ENCODE results near the gene IFT52.
A peak's percentile ranks its signal among the peaks of the same experiment; 100 is the strongest.
"Not testable (repeated sequence)": the region's sequence is repeated elsewhere in the genome, so short reads cannot be mapped to it uniquely, and the experiment has no call there.

Gene IFT52

DNA sequence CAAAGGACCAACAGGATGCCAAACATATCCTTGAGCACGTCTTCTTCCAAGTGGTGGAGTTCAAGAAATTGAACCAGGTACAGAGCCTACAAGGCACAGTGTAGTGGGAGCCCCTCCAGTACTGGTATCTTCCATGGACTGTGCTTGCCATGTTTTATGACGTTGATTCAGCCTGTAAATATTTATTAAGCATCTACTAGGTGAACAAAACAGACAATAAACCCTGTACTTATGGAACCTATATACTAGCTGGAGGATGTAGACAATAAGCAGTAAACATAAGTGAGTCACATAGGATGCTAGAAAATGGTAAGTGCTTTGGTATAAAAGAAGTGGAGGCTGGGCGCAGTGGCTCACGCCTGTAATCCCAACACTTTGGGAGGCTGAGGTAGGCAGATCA is 51.8 kb downstream of the IFT52 start:
- WGBS (ENCODE audit: insufficient coverage, insufficient read length) = no CpG with 5 or more reads among the region's 4 CpGs
- Histone ChIP-seq H3K36me3 (ENCODE audit: control insufficient read depth, insufficient read depth, low read length) (peaks cover 5% of the 10 kb centered on the region; the same call in 1 of the 2 replicates), H3K9me3 (ENCODE audit: control insufficient read depth, insufficient read depth, low read length) (no peaks in the 10 kb centered on the region), H3K4me1 (ENCODE audit: control insufficient read depth, insufficient read depth, low read length) (no peaks in the 10 kb centered on the region), H3K27ac (ENCODE audit: low read length) (no peak overlapping the region), H3K27me3 (ENCODE audit: control insufficient read depth, insufficient read depth, low read length) (no peaks in the 10 kb centered on the region), H3K4me3 (ENCODE audit: low read length) (no peak overlapping the region)
- no peak for DNase-seq (ENCODE audit: low read depth, low spot score)

DNA sequence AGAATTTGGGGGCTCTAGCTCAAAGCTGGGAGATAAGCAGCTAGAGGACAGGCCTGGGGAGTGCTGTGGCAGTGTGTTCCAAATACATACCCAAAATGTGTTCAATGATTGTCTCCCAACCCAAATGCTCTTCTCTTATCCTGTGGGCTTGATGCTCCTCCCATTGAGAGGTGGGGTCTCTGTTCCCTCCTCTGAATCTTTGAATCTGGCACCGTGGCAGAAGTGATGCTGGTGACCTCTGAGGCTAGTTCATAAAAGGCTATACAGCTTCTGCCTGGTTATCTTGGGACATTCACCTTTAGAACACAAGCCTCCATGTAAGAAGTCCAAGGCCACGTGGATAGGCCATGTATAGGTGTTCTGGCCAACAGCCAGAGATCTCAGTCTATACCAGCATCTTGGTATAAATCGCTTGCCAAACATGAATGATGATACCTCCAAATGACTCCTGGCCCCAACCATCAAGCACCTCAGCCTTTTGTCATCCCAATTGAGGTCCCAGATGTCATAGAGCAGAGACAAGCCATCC is 60.3 kb downstream of the IFT52 start:
- Histone ChIP-seq H3K4me1 (ENCODE audit: control insufficient read depth, insufficient read depth, low read length) (no peaks in the 10 kb centered on the region), H3K36me3 (ENCODE audit: control insufficient read depth, insufficient read depth, low read length) (no peaks in the 10 kb centered on the region), H3K9me3 (ENCODE audit: control insufficient read depth, insufficient read depth, low read length) (no peaks in the 10 kb centered on the region), H3K27ac (ENCODE audit: low read length) (no peak overlapping the region), H3K4me3 (ENCODE audit: low read length) (no peak overlapping the region), H3K27me3 (ENCODE audit: control insufficient read depth, insufficient read depth, low read length) (no peaks in the 10 kb centered on the region)
- no CpG with 5 or more reads among the region's 3 CpGs for WGBS (ENCODE audit: insufficient coverage, insufficient read length)
- DNase-seq (ENCODE audit: low read depth, low spot score) = no peak

DNA sequence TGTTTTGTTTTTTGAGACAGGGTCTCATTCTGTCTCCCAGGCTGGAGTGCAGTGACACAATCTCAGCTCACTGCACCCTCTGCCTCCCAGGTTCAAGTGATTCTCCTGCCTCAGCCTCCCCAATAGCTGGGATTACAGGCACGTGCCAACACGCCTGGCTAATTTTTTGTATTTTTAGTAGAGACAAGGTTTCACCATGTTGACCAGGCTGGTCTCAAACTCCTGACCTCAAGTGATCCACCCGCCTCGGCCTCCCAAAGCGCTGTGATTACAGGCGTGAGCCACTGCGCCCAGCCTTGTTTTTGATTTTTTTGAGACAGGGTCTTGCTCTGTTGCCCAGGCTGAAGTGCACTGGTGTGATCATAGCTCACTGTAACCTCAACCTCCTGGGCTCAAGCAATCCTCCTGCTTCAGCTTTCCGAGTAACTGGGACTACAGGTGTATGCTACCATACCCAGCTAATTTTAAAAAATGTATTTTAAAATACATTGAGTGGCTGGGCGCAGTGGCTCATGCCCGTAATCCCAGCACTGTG is 61.0 kb downstream of the IFT52 start:
- not testable (repeated sequence) for H3K4me3 ChIP-seq (ENCODE audit: low read length); H3K9me3 ChIP-seq (ENCODE audit: control insufficient read depth, insufficient read depth, low read length); DNase-seq (ENCODE audit: low read depth, low spot score); H3K4me1 ChIP-seq (ENCODE audit: control insufficient read depth, insufficient read depth, low read length); H3K36me3 ChIP-seq (ENCODE audit: control insufficient read depth, insufficient read depth, low read length); H3K27ac ChIP-seq (ENCODE audit: low read length); H3K27me3 ChIP-seq (ENCODE audit: control insufficient read depth, insufficient read depth, low read length)
- no CpG with 5 or more reads among the region's 10 CpGs for WGBS (ENCODE audit: insufficient coverage, insufficient read length)

DNA sequence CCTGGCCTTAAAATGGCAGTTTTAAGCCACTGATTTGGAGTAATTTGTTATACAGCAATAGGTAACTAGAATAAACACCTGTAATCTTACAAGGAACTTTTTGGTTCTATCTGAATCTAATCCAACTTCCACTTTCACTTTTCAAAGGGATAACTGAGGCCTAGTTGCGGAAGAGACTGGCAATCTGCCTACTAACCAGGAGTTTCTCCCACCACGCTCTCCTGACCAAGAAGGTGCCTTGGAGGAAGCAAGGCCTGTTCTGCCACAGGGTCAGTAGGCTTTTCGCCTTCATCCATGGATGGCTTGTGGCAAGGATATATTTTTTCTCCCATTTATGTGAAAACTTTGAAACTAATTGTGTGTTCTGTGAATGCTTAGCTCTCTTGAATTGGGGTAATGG is 63.2 kb downstream of the IFT52 start:
- Histone ChIP-seq H3K4me1 (ENCODE audit: control insufficient read depth, insufficient read depth, low read length) (no peaks in the 10 kb centered on the region), H3K36me3 (ENCODE audit: control insufficient read depth, insufficient read depth, low read length) (no peaks in the 10 kb centered on the region), H3K9me3 (ENCODE audit: control insufficient read depth, insufficient read depth, low read length) (no peaks in the 10 kb centered on the region), H3K27me3 (ENCODE audit: control insufficient read depth, insufficient read depth, low read length) (no peaks in the 10 kb centered on the region), H3K4me3 (ENCODE audit: low read length) (no peak overlapping the region), H3K27ac (ENCODE audit: low read length) (no peak overlapping the region)
- no peak for DNase-seq (ENCODE audit: low read depth, low spot score)
- WGBS (ENCODE audit: insufficient coverage, insufficient read length) = no CpG with 5 or more reads among the region's 3 CpGs

DNA sequence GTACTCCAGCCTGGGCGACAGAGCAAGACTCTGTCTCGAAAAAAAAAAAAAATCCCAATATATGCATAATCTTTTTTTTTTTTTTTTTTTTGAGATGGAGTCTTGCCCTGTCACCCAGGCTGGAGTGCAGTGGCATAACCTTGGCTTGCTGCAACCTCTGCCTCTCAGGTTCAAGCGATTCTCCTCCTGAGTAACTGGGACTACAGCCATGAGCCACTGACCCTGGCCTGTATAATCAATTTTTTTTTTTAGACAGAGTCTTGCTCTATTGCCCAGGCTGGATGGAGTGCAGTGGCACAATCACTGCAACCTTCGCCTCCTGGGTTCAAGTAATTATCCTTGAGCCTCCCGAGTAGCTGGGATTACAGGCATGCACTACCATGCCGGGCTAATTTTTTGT is 64.4 kb downstream of the IFT52 start:
- not testable (repeated sequence) for H3K36me3 ChIP-seq (ENCODE audit: control insufficient read depth, insufficient read depth, low read length); H3K4me1 ChIP-seq (ENCODE audit: control insufficient read depth, insufficient read depth, low read length); H3K27ac ChIP-seq (ENCODE audit: low read length); DNase-seq (ENCODE audit: low read depth, low spot score); H3K27me3 ChIP-seq (ENCODE audit: control insufficient read depth, insufficient read depth, low read length); H3K9me3 ChIP-seq (ENCODE audit: control insufficient read depth, insufficient read depth, low read length); H3K4me3 ChIP-seq (ENCODE audit: low read length)
- WGBS (ENCODE audit: insufficient coverage, insufficient read length) = no CpG with 5 or more reads among the region's 6 CpGs

DNA sequence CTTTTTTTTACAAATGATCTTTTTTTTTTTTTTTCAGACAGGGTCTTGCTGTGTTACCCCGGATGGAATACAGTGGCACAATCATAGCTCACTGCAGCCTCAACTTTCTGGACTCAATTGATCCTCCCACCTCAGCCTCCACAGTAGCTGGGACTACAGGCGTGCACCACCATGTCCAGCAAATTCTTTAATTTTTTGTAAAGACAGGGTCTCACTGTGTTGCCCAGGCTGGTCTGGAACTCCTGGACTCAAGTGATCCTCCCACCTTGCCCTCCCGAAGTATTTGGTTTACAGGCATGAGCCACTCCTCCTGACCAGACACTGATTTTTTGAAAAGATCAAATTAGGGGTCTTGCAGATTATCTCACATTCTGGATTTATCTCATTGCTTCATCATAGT is 65.2 kb downstream of the IFT52 start:
- Histone ChIP-seq H3K4me3 (ENCODE audit: low read length) (no peak overlapping the region), H3K27me3 (ENCODE audit: control insufficient read depth, insufficient read depth, low read length) (no peaks in the 10 kb centered on the region), H3K9me3 (ENCODE audit: control insufficient read depth, insufficient read depth, low read length) (no peaks in the 10 kb centered on the region), H3K27ac (ENCODE audit: low read length) (no peak overlapping the region), H3K36me3 (ENCODE audit: control insufficient read depth, insufficient read depth, low read length) (no peaks in the 10 kb centered on the region), H3K4me1 (ENCODE audit: control insufficient read depth, insufficient read depth, low read length) (no peaks in the 10 kb centered on the region)
- no peak for DNase-seq (ENCODE audit: low read depth, low spot score)
- WGBS (ENCODE audit: insufficient coverage, insufficient read length) = no CpG with 5 or more reads among the region's 3 CpGs

DNA sequence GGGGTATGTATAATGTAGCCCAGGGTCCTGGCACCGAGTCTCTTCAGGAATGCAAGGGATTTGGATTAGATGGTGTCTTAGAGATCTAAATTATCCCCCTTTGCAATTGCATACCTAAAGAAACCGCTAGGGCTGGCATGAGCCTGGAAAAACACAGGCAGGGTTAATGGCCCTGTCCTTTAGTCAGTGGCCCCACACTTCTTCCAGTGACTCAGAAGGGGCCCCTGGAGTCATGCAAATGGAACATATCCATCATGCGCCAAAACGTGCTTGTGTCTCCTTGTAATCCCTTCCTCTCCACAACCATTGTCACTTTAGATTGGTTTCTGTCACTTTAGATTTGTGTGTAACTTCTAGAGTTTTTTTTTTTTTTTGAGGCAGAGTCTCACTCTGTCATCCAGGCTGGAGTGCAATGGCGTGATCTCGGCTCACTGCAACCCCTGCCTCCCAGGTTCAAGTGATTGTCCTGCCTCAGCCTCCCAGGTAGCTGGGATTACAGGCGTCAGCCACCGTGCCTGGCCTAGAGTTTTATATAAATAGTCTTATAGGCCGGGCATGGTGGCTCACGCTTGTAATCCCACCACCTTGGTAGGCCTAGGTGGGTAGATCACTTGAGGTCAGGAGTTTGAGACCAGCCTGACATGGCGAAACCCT is 67.5 kb downstream of the IFT52 start:
- Histone ChIP-seq H3K36me3 (ENCODE audit: control insufficient read depth, insufficient read depth, low read length) (no peaks in the 10 kb centered on the region), H3K27ac (ENCODE audit: low read length) (no peak overlapping the region), H3K4me3 (ENCODE audit: low read length) (peak overlapping the region; percentile 85; the same call in 1 of the 2 replicates), H3K4me1 (ENCODE audit: control insufficient read depth, insufficient read depth, low read length) (no peaks in the 10 kb centered on the region), H3K27me3 (ENCODE audit: control insufficient read depth, insufficient read depth, low read length) (no peaks in the 10 kb centered on the region), H3K9me3 (ENCODE audit: control insufficient read depth, insufficient read depth, low read length) (no peaks in the 10 kb centered on the region)
- no CpG with 5 or more reads among the region's 11 CpGs for WGBS (ENCODE audit: insufficient coverage, insufficient read length)
- no peak for DNase-seq (ENCODE audit: low read depth, low spot score)

DNA sequence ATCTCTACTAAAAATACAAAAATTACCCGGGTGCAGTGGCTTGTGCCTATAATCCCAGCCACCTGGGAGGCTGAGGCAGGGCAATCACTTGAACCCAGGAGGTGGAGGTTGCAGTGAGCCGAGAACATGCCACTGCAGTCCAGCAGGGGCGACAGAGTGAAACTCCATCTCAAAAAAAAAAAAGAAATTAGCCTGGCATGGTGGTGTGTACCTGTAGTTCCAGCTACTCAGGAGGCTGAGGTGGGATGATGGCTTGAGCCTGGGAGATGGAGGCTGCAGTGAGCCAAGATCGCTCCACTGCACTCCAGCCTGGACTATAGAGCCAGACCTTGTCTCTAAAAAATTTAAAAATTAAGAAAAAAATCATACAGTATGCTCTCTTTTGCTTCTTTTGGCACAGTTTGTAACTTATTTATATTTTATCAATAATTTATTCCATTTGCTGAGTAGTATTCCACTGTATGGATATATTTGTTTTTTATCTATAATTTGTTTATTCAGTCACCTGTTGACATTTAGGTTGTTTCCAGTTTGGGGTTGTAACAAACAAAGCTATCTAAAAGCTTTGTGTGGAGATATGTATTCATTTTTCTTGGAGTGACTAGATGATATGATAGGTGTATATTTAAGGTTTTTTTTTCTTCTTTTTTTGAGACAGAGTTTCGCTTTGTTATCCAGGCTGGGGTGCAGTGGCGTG is 68.1 kb downstream of the IFT52 start:
- Histone ChIP-seq H3K27ac (ENCODE audit: low read length) (no peak overlapping the region), H3K27me3 (ENCODE audit: control insufficient read depth, insufficient read depth, low read length) (no peaks in the 10 kb centered on the region), H3K4me3 (ENCODE audit: low read length) (no peak overlapping the region), H3K36me3 (ENCODE audit: control insufficient read depth, insufficient read depth, low read length) (no peaks in the 10 kb centered on the region), H3K4me1 (ENCODE audit: control insufficient read depth, insufficient read depth, low read length) (no peaks in the 10 kb centered on the region), H3K9me3 (ENCODE audit: control insufficient read depth, insufficient read depth, low read length) (no peaks in the 10 kb centered on the region)
- DNase-seq (ENCODE audit: low read depth, low spot score) = no peak
- WGBS (ENCODE audit: insufficient coverage, insufficient read length) = no CpG with 5 or more reads among the region's 6 CpGs

DNA sequence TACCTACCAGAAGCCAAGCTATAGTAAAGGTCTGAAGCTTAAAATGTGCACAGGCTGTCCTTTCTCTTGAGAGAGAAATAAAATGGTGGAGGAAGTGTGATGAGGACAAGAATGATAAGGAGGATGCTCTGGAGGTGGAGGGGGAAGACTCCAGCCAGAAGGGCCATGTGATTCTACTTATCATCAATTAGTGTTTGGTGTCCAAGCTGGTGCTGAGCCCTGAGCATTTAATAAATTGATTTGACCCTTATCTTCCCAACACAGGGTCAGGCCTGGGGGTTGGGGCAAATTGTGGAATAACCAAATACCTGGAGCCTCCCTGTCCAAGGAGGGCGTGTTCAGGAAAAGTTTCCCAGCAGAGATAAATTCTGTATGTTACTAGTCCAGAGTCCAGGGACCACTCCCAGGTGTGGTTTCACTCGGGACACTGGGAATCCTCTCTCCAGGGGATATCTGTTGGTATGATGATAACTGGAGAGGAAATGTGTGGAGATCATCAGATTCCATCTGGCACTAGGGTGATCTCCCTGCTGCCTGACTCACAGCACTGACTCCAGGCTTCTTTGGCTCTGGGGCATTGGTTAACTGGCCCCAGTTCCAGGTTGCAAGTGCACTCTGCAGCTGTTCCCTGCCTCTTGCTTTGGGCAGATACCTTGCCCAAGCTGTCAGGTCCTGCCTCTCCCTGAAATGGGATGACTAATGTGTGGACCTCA is 72.4 kb downstream of the IFT52 start:
- no peaks in the 10 kb centered on the region for H3K4me1 ChIP-seq (ENCODE audit: control insufficient read depth, insufficient read depth, low read length)
- no peaks in the 10 kb centered on the region for H3K27me3 ChIP-seq (ENCODE audit: control insufficient read depth, insufficient read depth, low read length)
- no peak overlapping the region for H3K27ac ChIP-seq (ENCODE audit: low read length)
- H3K4me3 ChIP-seq (ENCODE audit: low read length) = no peak overlapping the region
- WGBS (ENCODE audit: insufficient coverage, insufficient read length) = no CpG with 5 or more reads among the region's 2 CpGs
- no peak for DNase-seq (ENCODE audit: low read depth, low spot score)
- no peaks in the 10 kb centered on the region for H3K9me3 ChIP-seq (ENCODE audit: control insufficient read depth, insufficient read depth, low read length)
- H3K36me3 ChIP-seq (ENCODE audit: control insufficient read depth, insufficient read depth, low read length) = no peaks in the 10 kb centered on the region

DNA sequence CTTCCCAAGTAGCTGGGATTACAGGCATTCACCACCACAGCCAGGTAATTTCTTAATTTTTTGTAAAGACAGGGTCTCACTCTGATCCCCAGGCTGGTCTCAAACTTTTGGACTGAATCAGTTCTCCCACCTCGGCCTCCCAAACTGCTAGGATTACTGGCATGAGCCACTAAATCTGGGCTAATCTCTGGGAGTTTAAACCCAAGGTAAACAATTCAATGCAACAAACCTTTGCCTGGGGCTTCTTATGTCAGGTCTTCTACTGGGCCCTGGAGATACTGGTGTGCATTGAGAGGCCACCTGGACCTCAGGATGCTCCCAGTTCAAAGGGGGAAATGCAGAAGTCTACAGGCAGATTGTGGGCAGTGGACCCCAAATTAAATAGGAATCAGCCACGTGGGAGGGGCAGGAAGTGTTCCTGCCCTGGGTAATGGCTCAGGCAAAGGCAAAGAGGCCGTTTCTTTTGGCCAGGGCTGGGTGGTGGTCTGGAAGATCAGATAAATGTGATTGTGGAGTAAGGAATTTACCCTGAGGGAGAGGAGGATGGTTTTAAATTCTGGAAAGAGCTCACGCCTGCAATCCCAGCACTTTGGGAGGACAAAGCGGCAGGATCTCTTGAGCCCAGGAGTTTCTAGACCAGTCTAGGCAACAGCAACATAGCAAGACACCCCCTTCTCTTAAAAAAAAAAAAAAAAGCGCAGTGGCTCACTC is 74.9 kb downstream of the IFT52 start:
- Histone ChIP-seq H3K27me3 (ENCODE audit: control insufficient read depth, insufficient read depth, low read length) (no peaks in the 10 kb centered on the region), H3K4me1 (ENCODE audit: control insufficient read depth, insufficient read depth, low read length) (no peaks in the 10 kb centered on the region), H3K9me3 (ENCODE audit: control insufficient read depth, insufficient read depth, low read length) (no peaks in the 10 kb centered on the region), H3K4me3 (ENCODE audit: low read length) (no peak overlapping the region), H3K27ac (ENCODE audit: low read length) (no peak overlapping the region), H3K36me3 (ENCODE audit: control insufficient read depth, insufficient read depth, low read length) (peaks cover 6% of the 10 kb centered on the region)
- WGBS (ENCODE audit: insufficient coverage, insufficient read length) = no CpG with 5 or more reads among the region's 6 CpGs
- DNase-seq (ENCODE audit: low read depth, low spot score) = no peak
